Activated CD4-positive, alpha-beta memory T cell treated with anti-CD3 and anti-CD28 coated beads, Interleukin-2, amount 10 ng/mL, durations not matched to agents 7 days and 5 days (primary cell): ENCODE measurements around the gene PRELID2. TPM values are rescaled to one million over a fixed set of nuclear protein-coding genes. Genes with fewer than 3 reads are reported as not detected.
A peak's percentile ranks its signal among the peaks of the same experiment; 100 is the strongest.
"Not testable (repeated sequence)": the region's sequence is repeated elsewhere in the genome, so short reads cannot be mapped to it uniquely, and the experiment has no call there.

Source experiments
- CTCF ChIA-PET: fragments of 350-600 bp; sonication (Branson Sonifier 250); formaldehyde crosslinking; loops from one replicate; lab custom pipeline; 2021; ENCODE audit warnings: antibody characterized with exemption, inconsistent platforms; lab: Charles Lee
- POLR2A ChIA-PET: fragments of 350-600 bp; sonication (Branson Sonifier 250); formaldehyde crosslinking; loops from one replicate; lab custom pipeline; 2021; ENCODE audit warnings: antibody characterized with exemption; lab: Charles Lee
- DNase-seq: peaks from one replicate; pipeline ENCODE4 v3.0.0-alpha.2; 2020
- H3K27ac Mint-ChIP-seq: one replicate; pipeline ENCODE4 v1.8.0; 2021; ENCODE audit warnings: mild to moderate bottlenecking, mixed read lengths
- H3K27me3 Mint-ChIP-seq: one replicate; pipeline ENCODE4 v1.8.0; 2021; ENCODE audit warnings: mixed read lengths
- H3K36me3 Mint-ChIP-seq: one replicate; pipeline ENCODE4 v1.8.0; 2021; ENCODE audit warnings: low read depth, mixed read lengths
- H3K4me1 Mint-ChIP-seq: one replicate; pipeline ENCODE4 v1.8.0; 2021; ENCODE audit warnings: mixed read lengths
- H3K4me3 Mint-ChIP-seq: one replicate; pipeline ENCODE4 v1.8.0; 2021; ENCODE audit warnings: mild to moderate bottlenecking, mixed read lengths
- H3K9me3 Mint-ChIP-seq: one replicate; pipeline ENCODE4 v1.8.0; 2021; ENCODE audit warnings: mixed read lengths
- total RNA-seq, 2 experiments: library from RNA; stranded (reverse); gene quantifications; one replicate each; pipeline ENCODE4 v1.2.3, GENCODE V29; 2021

PRELID2 gene
- total RNA-seq, 2 experiments from 2014 or later = 4.3 to 5.2 TPM

- no peaks in the 10 kb centered on the region for H3K4me1 Mint-ChIP-seq
- H3K36me3 Mint-ChIP-seq = no peaks in the 10 kb centered on the region
- H3K27ac Mint-ChIP-seq = no peak overlapping the region
- peaks cover 7% of the 10 kb centered on the region for H3K27me3 Mint-ChIP-seq
- no peak overlapping the region for H3K4me3 Mint-ChIP-seq
- H3K9me3 Mint-ChIP-seq = no peaks in the 10 kb centered on the region
- POLR2A ChIA-PET = no interaction called here
- CTCF ChIA-PET = no interaction called here
- DNase-seq = no peak
These were observed 19.6 kb upstream of the PRELID2 start for GRCh38 chr5:145854651-145855258.

- ChIA-PET CTCF (no interaction called here), POLR2A (no interaction called here)
- H3K4me3 Mint-ChIP-seq = no peak overlapping the region
- H3K27me3 Mint-ChIP-seq = peaks cover 7% of the 10 kb centered on the region
- no peaks in the 10 kb centered on the region for H3K9me3 Mint-ChIP-seq
- no peak for DNase-seq
- no peaks in the 10 kb centered on the region for H3K36me3 Mint-ChIP-seq
- H3K4me1 Mint-ChIP-seq = no peaks in the 10 kb centered on the region
- no peak overlapping the region for H3K27ac Mint-ChIP-seq
These were observed 18.7 kb upstream of the PRELID2 start for GRCh38 chr5:145853781-145854376.

- CTCF ChIA-PET = no interaction called here
- POLR2A ChIA-PET = no interaction called here
These were observed 17.8 kb upstream of the PRELID2 start for GRCh38 chr5:145852990-145853389.

GRCh38 chr5:145848854-145849253, 13.7 kb upstream of the PRELID2 start:
- no peak for DNase-seq
- Mint-ChIP-seq H3K9me3 (no peaks in the 10 kb centered on the region), H3K4me3 (no peak overlapping the region), H3K27me3 (peaks cover 12% of the 10 kb centered on the region), H3K36me3 (no peaks in the 10 kb centered on the region), H3K4me1 (no peaks in the 10 kb centered on the region), H3K27ac (no peak overlapping the region)
- ChIA-PET POLR2A (no interaction called here), CTCF (no interaction called here)

More at GRCh38 chr5:145852990-145853389, 17.8 kb upstream of the PRELID2 start:
- Mint-ChIP-seq H3K9me3 (no peaks in the 10 kb centered on the region), H3K27me3 (peaks cover 9% of the 10 kb centered on the region), H3K4me1 (no peaks in the 10 kb centered on the region), H3K36me3 (no peaks in the 10 kb centered on the region), H3K4me3 (no peak overlapping the region), H3K27ac (no peak overlapping the region)
- no peak for DNase-seq

- Mint-ChIP-seq H3K27me3 (peaks cover 12% of the 10 kb centered on the region), H3K27ac (no peak overlapping the region), H3K4me1 (no peaks in the 10 kb centered on the region), H3K36me3 (no peaks in the 10 kb centered on the region), H3K4me3 (no peak overlapping the region), H3K9me3 (no peaks in the 10 kb centered on the region)
- no peak for DNase-seq
- POLR2A ChIA-PET = no interaction called here
- CTCF ChIA-PET = interaction anchor here (1.4 kb wide), 1 partner anchor 9 kb away, joined by 3 read pairs; no protein-coding TSS in a partner anchor
These were observed 12.7 kb upstream of the PRELID2 start for GRCh38 chr5:145847499-145848497.

- Mint-ChIP-seq H3K4me3 (no peak overlapping the region), H3K36me3 (no peaks in the 10 kb centered on the region), H3K4me1 (no peaks in the 10 kb centered on the region), H3K27me3 (peaks cover 16% of the 10 kb centered on the region), H3K27ac (no peak overlapping the region), H3K9me3 (no peaks in the 10 kb centered on the region)
- no peak for DNase-seq
- POLR2A ChIA-PET = no interaction called here
- CTCF ChIA-PET = interaction anchor here (1.0 to 1.4 kb wide), 3 partner anchors 9 to 20 kb away, joined by 3 read pairs; no protein-coding TSS in a partner anchor
These were observed 10.9 kb upstream of the PRELID2 start for GRCh38 chr5:145846081-145846480.

GRCh38 chr5:145841299-145841698, 6.2 kb upstream of the PRELID2 start:
- Mint-ChIP-seq H3K27ac (no peak overlapping the region), H3K4me1 (peaks cover 4% of the 10 kb centered on the region), H3K4me3 (no peak overlapping the region), H3K36me3 (no peaks in the 10 kb centered on the region), H3K9me3 (no peaks in the 10 kb centered on the region), H3K27me3 (peaks cover 7% of the 10 kb centered on the region)
- POLR2A ChIA-PET = no interaction called here
- DNase-seq = no peak
- CTCF ChIA-PET = interaction anchor here (0.9 kb wide), 1 partner anchor 17 kb away, joined by 3 read pairs; no protein-coding TSS in a partner anchor

- Mint-ChIP-seq H3K4me1 (peaks cover 10% of the 10 kb centered on the region), H3K4me3 (no peak overlapping the region), H3K27ac (no peak overlapping the region), H3K36me3 (no peaks in the 10 kb centered on the region), H3K9me3 (no peaks in the 10 kb centered on the region), H3K27me3 (peaks cover 7% of the 10 kb centered on the region)
- no peak for DNase-seq
- POLR2A ChIA-PET = no interaction called here
- CTCF ChIA-PET = interaction anchor here (0.9 kb wide), 1 partner anchor 17 kb away, joined by 3 read pairs; no protein-coding TSS in a partner anchor
These were observed 5.5 kb upstream of the PRELID2 start for GRCh38 chr5:145840458-145841132.

- H3K4me3 Mint-ChIP-seq = no peak overlapping the region
- POLR2A ChIA-PET = no interaction called here
- peaks cover 11% of the 10 kb centered on the region for H3K4me1 Mint-ChIP-seq
- H3K27ac Mint-ChIP-seq = no peak overlapping the region
- DNase-seq = no peak
- CTCF ChIA-PET = interaction anchor here (4.5 kb wide), 1 partner anchor 12 kb away, joined by 20 read pairs; no protein-coding TSS in a partner anchor
- no peaks in the 10 kb centered on the region for H3K9me3 Mint-ChIP-seq
- no peaks in the 10 kb centered on the region for H3K36me3 Mint-ChIP-seq
- peaks cover 8% of the 10 kb centered on the region for H3K27me3 Mint-ChIP-seq
These were observed 3.1 kb upstream of the PRELID2 start for GRCh38 chr5:145838276-145838675.

GRCh38 chr5:145836241-145836640, 1.1 kb upstream of the PRELID2 start:
- H3K9me3 Mint-ChIP-seq, POLR2A ChIA-PET, H3K27me3 Mint-ChIP-seq, DNase-seq, H3K36me3 Mint-ChIP-seq, H3K27ac Mint-ChIP-seq: not testable (repeated sequence)
- peaks cover 20% of the 10 kb centered on the region for H3K4me1 Mint-ChIP-seq
- CTCF ChIA-PET = interaction anchor here (1.1 to 4.5 kb wide), 2 partner anchors 10 kb away, joined by 3 to 20 read pairs; no protein-coding TSS in a partner anchor
- peak overlapping the region; percentile 68 for H3K4me3 Mint-ChIP-seq

- Mint-ChIP-seq H3K27ac (no peak overlapping the region), H3K36me3 (no peaks in the 10 kb centered on the region), H3K9me3 (no peaks in the 10 kb centered on the region), H3K4me1 (peaks cover 23% of the 10 kb centered on the region), H3K27me3 (peaks cover 5% of the 10 kb centered on the region), H3K4me3 (peak overlapping the region; percentile 68)
- CTCF ChIA-PET = interaction anchor here (0.6 to 4.5 kb wide), 3 partner anchors 10 to 338 kb away, joined by 3 to 20 read pairs (median 4); no protein-coding TSS in a partner anchor
- POLR2A ChIA-PET = interaction anchor here (0.8 kb wide), 1 partner anchor 107 kb away, joined by 3 read pairs; no protein-coding TSS in a partner anchor
- DNase-seq = no peak
These were observed 702 bp upstream of the PRELID2 start for GRCh38 chr5:145835848-145836239.

GRCh38 chr5:145834554-145834916, 607 bp downstream of the PRELID2 start:
- Mint-ChIP-seq H3K36me3 (no peaks in the 10 kb centered on the region), H3K4me1 (peaks cover 33% of the 10 kb centered on the region), H3K9me3 (no peaks in the 10 kb centered on the region), H3K27me3 (peaks cover 5% of the 10 kb centered on the region), H3K27ac (no peak overlapping the region), H3K4me3 (peak overlapping the region; percentile 68)
- DNase-seq = no peak
- POLR2A ChIA-PET = no interaction called here
- CTCF ChIA-PET = interaction anchor here (1.3 to 4.5 kb wide), 2 partner anchors 9 to 10 kb away, joined by 3 to 20 read pairs; no protein-coding TSS in a partner anchor
